Measurements from ENCODE around the gene DPT.

GRCh38 chr1:168683871-168684270, 45.1 kb downstream of the DPT start:
- TF ChIP-seq CTCF (IDR thresholded peaks at IDR 0.05) (no peak), POLR2A (IDR thresholded peaks at IDR 0.05) (no peak)
